Measurements from ENCODE around the gene ZFYVE28. TPM values are rescaled to one million over a fixed set of nuclear protein-coding genes. Genes with fewer than 3 reads are reported as not detected.

Gene ZFYVE28
- total RNA-seq, 2 donors from 2014 or later, result 5.7 to 16.8 TPM

- Histone ChIP-seq H3K9me3 (peaks cover 0 to 5% (median 0%) of the 10 kb centered on the region in 3 donors), H3K27ac (no peak overlapping the region), H3K27me3 (no peaks in the 10 kb centered on the region), H3K36me3 (replicated peaks in 1 of 2; ENCODE audit: insufficient read depth in 1 of 2, low read depth in 2 of 2) (no peaks in the 10 kb centered on the region), H3K4me3 (no peak overlapping the region), H3K4me1 (no peaks in the 10 kb centered on the region)
- 93 to 95% methylated on average over 5 to 19 of the region's 32 CpGs for WGBS, 2 donors
- TF ChIP-seq, protein P1, sequence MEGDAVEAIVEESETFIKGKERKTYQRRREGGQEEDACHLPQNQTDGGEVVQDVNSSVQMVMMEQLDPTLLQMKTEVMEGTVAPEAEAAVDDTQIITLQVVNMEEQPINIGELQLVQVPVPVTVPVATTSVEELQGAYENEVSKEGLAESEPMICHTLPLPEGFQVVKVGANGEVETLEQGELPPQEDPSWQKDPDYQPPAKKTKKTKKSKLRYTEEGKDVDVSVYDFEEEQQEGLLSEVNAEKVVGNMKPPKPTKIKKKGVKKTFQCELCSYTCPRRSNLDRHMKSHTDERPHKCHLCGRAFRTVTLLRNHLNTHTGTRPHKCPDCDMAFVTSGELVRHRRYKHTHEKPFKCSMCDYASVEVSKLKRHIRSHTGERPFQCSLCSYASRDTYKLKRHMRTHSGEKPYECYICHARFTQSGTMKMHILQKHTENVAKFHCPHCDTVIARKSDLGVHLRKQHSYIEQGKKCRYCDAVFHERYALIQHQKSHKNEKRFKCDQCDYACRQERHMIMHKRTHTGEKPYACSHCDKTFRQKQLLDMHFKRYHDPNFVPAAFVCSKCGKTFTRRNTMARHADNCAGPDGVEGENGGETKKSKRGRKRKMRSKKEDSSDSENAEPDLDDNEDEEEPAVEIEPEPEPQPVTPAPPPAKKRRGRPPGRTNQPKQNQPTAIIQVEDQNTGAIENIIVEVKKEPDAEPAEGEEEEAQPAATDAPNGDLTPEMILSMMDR (IDR thresholded peaks at IDR 0.05), result no peak
- no peak for TF ChIP-seq POLR2A (IDR thresholded peaks at IDR 0.05)
- intact Hi-C loops (cut with DNase I), result no loop called here
- DNase-seq (no peak), ATAC-seq (no peak)
Measured at GRCh38 chr4:2304321-2304876, 114.0 kb downstream of the ZFYVE28 start.

DNA sequence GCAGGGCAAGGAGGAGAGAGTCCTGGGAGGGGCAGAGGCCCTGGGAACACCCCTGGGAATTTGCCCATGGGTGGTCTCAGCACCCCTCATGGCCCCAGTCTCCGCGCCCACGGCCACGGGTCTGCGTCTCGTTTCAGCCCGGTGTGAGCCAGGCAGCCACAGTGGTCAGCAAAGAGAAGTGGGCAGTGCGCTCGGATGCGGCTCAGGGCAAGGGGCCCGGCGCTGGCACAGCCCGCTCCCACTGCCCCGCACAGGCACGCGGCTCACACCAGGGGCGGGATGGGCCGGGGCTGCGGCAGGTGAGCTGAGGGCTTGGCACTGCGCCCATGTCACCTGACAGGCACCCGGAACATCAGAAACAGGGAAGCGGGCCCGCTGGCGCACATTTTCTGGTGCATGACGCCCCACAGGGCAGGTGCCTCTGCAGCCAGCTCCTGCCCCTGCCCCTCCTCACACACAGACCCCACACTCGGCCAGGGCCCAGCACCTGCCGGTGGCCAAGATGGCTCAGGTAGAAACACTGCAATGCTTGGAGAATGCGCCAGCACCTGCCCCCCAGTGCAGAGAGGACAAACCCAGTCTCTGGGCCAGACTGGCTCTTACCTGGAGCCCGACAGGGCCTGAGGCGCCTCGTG, 114.6 kb downstream of the ZFYVE28 start:
- Histone ChIP-seq H3K4me3 (no peak overlapping the region), H3K27me3 (no peaks in the 10 kb centered on the region), H3K9me3 (peaks cover 0 to 5% (median 0%) of the 10 kb centered on the region in 3 donors), H3K4me1 (no peaks in the 10 kb centered on the region), H3K27ac (no peak overlapping the region), H3K36me3 (replicated peaks in 1 of 2; ENCODE audit: insufficient read depth in 1 of 2, low read depth in 2 of 2) (no peaks in the 10 kb centered on the region)
- TF ChIP-seq, protein P1 (IDR thresholded peaks at IDR 0.05), result no peak
- TF ChIP-seq POLR2A (IDR thresholded peaks at IDR 0.05), result no peak
- intact Hi-C loops (cut with DNase I), result no loop called here
- no peak for ATAC-seq
- no peak for DNase-seq
- 91 to 98% methylated on average over 13 to 23 of the region's 31 CpGs for WGBS, 2 donors

DNA sequence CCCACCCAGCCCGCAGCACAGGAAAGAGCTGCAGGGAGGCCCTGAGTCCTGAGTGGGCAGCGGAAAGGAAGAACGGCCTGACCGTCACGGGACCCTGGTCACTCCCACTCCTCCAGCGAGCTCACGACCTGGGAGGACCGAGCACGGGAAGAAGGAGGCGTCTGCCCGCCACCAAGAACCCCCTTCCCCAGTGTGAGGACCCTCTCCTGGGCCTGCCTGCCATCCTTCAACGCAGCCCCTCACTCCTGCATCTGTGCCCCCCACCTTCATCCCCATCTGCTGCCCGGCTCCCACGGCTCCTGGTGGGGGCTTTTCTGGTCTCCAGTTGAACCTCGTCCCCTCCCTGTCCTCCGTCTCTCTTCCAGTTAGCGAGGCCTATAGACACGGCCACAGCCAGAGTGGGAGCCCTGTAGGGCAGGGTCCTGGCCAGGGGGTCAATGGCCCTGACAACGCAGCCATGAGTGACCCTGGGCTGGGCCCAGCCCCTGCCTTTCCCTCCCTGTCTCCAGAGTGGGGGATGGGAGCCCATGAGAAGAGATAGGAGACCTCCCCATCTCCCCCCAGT, 115.2 kb downstream of the ZFYVE28 start:
- ATAC-seq, result no peak
- no peaks in the 10 kb centered on the region for H3K4me1 ChIP-seq
- DNase-seq, result no peak
- no peak overlapping the region for H3K27ac ChIP-seq
- no peak overlapping the region for H3K4me3 ChIP-seq
- H3K9me3 ChIP-seq, result peaks cover 0 to 5% (median 0%) of the 10 kb centered on the region in 3 donors
- no peaks in the 10 kb centered on the region for H3K36me3 ChIP-seq (replicated peaks in 1 of 2; ENCODE audit: insufficient read depth in 1 of 2, low read depth in 2 of 2)
- no peaks in the 10 kb centered on the region for H3K27me3 ChIP-seq
- intact Hi-C loops (cut with DNase I), result no loop called here
- 92 to 96% methylated on average over 18 to 19 of the region's 19 CpGs for WGBS, 2 donors
- no peak for TF ChIP-seq POLR2A (IDR thresholded peaks at IDR 0.05)
- TF ChIP-seq, protein P1 (IDR thresholded peaks at IDR 0.05), result no peak

DNA sequence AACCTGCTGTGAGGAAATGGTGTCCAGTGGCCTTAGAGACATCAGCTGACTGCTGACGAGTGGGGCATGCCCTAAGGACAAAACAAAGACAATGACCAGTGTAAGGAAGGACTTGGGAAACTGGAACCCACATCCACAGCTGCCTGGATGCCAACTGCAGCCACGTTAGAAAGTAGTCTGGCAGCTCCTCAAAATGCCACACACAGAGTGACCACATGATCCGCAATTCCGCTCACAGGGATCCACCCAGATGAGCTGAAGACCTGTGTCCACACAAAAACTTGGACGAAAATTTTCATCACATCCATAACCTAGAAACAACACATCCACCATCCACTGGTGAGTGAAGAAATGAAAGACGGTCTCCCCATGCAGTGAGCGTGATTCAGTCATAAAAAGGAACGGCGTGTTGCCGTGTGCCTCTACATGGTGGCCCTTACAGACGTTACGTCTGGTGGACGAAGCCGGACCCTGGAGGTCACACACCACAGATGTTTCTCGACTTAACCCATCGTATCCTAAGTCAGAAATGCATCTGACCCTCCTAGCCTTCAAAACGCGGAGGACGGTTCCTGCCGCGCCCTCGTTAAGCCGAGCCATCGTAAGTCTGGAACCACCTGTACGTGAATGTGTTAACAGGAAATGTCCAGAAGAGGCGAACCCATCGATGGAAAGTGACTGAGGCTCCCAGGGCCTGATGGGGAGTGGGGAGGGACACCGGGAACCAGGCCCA, 115.9 kb downstream of the ZFYVE28 start:
- no peaks in the 10 kb centered on the region for H3K27me3 ChIP-seq
- no peak overlapping the region for H3K4me3 ChIP-seq
- 94 to 96% methylated on average over 27 to 28 of the region's 28 CpGs for WGBS, 2 donors
- H3K36me3 ChIP-seq (replicated peaks in 1 of 2; ENCODE audit: insufficient read depth in 1 of 2, low read depth in 2 of 2), result no peaks in the 10 kb centered on the region
- DNase-seq, result no peak
- TF ChIP-seq POLR2A (IDR thresholded peaks at IDR 0.05), result no peak
- TF ChIP-seq, protein P1 (IDR thresholded peaks at IDR 0.05), result no peak
- H3K9me3 ChIP-seq, result peaks cover 0 to 5% (median 0%) of the 10 kb centered on the region in 3 donors
- no peak overlapping the region for H3K27ac ChIP-seq
- ATAC-seq, result no peak
- no peaks in the 10 kb centered on the region for H3K4me1 ChIP-seq
- intact Hi-C loops (cut with DNase I), result no loop called here

Measured in body of pancreas (tissue), 4 donors.